Measurements from ENCODE around the gene SPOCK2. TPM values are rescaled to one million over a fixed set of nuclear protein-coding genes. Genes with fewer than 3 reads are reported as not detected.

SPOCK2 gene
- polyA plus RNA-seq, 4 donors = 163 to 179 (median 163) TPM

DNA sequence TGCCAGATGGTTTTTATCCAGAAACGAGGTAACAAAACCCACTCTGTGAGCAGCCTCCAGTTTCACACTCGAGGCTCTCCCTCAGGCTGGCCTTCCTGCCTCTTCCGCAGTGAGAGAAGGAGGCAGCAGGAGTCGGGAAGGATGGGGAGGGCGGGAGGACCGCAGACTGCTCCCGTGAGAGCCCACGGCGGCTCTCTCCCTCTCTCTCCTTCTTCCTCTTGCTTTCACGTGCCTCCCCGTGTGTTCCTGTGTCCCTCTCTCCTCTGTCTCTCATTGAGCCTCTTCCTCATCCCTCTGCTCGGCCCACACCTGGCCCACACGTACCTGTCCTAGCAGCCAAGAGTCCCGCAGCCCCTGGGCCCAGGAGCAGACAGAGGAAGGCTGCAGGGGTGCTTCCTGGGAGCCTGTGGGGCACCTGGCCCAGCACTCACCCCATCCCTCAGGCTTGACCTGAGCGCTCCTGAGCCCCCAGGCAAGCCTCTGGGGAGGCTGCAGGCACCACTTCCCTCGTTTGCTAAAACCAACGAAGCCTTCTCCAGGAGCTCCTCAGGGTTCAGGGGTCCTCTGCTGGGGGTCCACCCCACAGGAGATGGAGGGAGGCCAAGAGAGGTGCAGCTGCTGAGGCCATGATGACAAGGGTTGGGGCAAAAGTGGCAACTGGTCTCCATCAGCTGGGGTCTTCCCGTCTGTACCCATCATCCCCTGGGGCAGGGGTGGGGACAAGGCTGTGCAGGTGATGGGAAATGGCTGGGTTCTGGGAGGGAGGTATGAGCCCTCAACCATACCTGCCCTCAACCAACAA, 13.6 kb downstream of the SPOCK2 start:
- no peak for DNase-seq (ENCODE audit: low read depth in 4 of 4, low spot score in 3 of 4)

DNA sequence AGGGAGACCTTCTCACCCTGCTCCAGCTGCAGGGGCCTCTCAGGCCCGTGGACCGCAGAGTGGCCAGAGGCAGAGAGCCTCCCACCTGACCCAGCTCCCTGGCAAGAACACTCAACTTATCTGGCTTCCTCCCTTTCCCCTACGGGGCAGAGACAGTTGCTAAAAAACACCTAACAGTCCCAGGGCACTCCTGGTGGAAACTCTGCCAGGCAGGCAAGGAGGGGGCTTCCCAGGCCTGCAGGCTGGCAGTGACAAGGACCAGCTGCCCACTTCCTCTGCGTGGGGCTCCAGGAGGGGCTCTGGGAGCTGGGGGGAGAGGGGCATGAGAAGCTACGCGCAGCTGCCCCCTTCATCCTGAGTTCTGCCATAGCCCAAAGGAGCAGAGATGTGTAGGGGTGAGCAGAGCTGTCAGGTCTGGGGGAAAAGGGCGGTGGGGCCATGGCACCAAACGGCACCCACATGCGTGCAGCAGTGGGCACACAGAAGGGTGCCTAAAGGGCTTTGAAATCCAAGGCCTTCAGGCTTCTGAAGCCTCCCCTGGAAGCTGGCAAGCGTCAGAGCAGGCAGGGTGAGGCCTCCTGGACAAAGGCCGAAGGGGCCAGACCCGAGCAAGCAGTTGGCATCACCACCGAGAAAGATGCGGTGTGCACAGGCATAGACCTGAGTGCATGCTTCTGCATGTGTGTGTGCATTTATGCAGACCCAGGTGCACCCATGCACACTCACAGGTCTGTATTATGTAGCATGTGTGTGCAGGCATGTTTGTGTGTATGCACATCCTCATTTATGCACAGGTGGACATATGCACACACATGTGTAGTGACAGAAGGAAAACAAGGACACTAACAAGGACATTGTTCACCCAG, 14.4 kb downstream of the SPOCK2 start:
- no peak for DNase-seq (ENCODE audit: low read depth in 4 of 4, low spot score in 3 of 4)

DNA sequence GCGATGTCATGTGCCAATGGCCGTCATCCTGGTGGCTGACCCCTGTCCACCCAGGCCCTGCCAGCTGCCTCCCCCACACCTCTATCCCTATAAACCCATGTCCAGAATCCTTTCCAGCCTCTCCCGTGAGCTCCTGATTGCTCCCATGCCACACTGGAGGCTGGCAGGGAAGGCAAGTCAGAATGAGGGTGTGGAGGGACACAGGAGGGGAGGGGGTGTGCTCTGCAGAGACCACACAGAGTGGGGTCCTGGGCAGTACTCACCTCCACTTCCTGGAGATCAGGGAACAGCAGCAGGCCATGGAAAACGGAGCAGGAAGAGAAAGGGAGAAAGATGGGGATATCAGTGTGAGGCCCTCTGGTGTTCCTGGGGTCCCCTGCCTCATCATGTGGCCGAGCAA, 15.7 kb downstream of the SPOCK2 start:
- no peak for DNase-seq (ENCODE audit: low read depth in 4 of 4, low spot score in 3 of 4)

DNA sequence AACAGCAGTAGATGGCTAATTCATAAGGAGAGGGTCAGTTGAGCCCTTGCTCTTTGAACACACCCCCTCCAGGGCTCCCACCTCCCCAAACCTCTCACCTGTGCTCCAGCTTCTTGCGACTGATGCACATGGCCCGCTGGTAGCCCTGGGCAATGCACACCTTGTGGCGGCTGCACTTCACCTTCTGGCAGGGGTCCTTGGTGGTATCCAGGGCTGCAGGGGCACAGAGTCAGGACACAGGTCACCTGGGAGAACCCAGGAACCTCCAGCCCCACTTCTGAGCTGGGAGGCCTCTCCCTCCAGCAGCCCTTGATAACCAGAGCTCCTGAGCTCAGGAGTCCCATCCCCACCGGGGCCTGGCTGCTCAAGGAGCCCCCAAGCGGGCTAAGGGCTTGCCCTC, 16.3 kb downstream of the SPOCK2 start:
- DNase-seq (ENCODE audit: low read depth in 4 of 4, low spot score in 3 of 4) = no peak

DNA sequence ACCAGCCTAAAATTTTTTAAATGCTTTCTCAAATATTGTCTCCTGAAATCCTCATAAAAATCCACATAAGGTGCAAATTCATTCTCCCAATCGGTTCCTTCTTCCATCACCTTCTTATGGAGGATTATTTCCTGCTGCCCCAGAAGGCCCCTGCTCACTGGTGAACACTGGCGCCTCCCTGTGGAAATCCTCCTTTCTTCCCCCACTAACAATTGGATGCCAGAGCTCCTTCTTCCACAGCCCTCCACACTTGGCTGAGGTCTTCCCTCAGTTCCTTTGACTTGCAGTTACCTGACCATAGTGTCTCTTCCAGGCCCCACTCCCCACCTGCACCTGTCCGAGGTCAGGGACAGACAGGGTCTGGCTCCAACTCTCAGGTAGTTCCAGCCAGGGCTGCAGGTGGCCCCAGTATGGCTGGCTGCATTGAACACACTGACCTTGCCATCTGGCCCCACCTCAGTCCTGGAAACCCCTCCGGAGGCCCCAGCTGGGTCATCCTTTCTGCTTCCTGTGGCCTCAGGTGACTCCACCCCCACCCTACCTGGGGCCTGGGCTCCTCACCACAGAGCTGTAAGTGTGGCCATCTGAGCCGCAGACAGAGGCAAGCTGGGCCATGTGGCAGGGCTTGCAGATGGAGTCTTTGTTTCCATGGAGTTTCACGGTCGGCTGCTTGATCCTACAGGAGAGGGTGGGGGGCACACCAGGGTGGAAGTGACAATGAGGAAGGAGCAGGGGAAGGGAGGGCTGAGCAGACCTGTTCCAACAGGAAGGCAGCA, 18.4 kb downstream of the SPOCK2 start:
- no peak for DNase-seq (ENCODE audit: low read depth in 4 of 4, low spot score in 3 of 4)

DNA sequence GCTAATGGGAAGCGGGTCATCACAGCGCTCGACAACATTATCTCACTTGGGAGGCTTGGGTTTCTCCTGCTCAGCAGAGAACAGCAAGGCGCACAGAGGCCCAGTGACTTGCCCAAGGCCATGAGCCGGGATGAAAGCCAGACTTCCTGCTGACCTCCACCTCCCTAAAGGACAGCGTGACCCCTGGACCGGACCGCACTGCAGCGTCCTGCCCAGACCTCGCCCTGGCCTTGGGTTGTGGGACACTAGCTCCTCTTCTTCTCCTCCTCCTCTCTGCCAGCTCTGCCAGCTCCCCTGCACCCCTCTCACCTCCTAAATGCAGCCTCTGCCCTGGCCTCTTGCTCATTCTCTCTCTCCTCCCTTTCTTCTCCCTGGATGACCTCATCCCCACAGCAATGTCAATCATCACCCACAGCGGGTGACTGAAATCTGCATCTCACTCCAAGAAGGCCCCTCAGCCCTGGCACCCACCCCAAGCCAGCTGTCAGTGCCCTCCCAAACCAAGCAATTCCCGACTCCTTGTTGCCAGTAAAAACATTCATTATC, 19.4 kb downstream of the SPOCK2 start:
- DNase-seq (ENCODE audit: low read depth in 4 of 4, low spot score in 3 of 4) = no peak

DNA sequence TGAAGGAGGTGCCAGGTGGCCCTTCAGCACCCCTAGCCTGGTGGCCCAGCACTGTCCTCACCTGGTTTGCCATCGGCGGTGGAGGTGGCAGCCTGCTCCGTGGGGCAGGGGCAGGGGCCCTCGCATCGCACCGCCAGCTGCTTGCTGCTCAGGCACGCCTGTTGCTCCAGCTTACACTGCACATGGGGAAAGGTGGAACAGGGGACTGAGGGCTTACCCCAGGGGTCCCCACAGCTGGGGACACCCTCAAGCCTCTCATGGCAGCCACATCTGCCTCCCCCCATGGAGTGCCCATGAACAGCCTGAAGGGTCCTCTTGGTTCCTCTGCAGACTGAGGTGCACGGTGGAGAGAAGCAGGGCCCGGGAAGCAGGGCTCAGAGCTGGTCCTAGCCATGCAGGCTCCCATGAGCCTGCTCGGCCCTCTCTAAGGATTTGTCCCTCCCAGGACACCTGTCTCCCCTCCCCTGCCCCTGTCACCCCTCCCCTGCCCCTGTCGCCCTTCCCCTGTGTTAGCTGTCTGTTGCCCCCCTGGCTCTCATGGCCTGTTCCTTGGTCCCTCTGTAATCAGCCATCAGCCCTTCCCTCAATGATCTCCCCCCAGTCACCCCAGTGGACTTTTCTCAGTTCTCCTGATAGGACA, 20.1 kb downstream of the SPOCK2 start:
- no peak for DNase-seq (ENCODE audit: low read depth in 4 of 4, low spot score in 3 of 4)

DNA sequence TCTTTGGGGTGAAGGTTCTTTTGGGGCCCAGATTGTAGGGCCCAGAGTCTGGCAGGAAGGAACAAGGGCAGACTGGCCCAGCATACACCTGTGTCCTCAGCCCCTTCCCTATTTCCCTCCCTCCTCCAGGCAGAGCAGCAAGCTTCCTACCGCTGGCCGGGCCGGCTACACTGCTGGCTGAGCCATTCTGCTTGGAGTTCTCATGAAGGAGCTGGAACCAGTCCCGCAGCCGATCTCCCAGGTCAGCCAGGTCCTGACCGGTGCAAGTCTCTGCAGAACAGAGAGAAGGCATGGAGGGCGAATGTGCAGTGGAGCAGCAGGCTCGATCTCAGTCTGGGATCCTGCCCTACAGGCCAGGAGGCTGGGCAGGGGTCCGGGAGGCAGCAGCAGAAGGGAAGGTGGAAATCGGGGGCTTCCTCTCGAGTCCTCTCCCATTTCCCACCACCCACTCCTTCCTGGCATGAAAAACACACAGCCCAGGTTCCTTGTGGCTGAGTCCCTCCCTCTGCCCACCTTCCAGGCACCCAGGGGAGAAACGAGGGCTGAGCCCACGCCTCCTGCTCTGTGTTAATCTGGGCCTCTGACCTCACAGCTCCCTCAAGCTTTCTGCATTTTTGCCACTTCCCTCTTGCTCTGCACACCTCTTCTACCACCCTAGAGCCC, 20.8 kb downstream of the SPOCK2 start:
- DNase-seq (ENCODE audit: low read depth in 4 of 4, low spot score in 3 of 4) = no peak

DNA sequence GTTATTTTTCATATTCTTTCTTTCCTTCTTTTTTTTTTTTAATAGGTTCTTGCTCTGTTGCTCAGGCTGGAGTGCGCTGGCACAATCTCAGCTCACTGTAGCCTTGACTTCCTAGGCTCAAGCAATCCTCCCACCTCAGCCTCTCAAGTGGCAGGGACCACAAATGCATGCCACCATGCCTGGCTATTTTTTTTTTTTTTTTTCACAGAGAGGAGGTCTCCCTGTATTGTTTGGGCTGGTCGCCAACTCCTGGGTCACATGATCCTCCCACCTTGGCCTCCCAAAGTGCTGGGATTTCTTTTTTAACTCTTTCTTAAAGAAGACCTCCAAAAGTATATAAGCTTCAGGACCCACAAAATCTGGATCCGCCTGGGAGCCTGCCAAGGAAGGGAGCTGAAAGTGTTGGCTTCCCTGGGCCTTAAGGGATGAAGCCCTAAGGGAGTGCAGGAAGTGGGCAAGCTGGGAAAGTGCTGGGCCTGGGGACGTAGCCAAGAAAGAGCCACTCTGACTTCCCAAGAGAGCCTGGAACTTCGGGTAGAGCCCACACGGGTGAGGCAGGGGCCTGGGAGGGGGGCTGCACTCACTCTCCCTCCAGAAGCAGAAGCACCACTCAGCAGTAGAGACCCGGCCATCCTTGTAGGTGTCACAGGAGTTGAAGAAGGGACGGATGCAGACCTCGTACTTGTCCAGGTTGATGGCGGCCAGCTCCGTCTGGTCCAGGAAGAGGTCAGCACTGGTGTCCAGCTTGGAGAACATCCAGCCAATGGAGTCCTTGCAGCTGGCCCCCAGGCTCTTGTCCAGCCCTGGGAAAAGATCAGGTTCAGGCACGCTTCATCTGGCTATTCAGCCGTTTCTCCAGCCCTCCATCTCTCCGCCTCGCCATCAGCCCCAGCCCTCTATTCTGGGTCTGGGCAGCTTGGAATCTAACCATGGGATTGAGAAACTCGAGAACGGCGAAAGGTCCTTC, 21.8 kb downstream of the SPOCK2 start:
- no peak for DNase-seq (ENCODE audit: low read depth in 4 of 4, low spot score in 3 of 4)

DNA sequence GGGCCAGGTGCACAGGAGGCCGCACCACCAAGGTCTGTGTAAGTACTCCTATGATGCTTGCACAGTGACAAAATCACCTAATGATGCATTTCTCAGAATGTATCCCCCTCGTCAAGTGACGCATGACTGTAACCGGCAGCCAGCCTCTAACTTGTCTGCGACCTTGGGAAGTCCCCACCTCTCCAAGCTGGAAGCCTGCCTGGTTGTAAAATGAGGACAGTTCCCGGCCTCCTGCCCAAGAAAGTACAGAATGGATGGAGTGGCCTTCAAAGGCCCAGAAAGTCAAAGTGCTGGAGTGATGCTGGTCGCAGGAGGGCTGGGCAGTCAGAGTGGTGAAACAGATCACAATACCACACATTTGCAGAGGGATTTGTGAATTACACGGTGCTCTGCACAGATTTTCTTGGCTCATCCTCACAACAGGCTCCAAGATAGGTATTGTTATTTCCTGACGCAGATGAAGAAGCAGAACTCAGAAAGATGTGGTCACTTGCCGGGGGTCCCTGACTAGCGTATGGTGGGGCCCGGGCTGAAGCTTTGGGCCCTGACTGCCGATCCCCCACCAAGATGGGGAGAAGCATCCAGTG, 22.8 kb downstream of the SPOCK2 start:
- DNase-seq (ENCODE audit: low read depth in 4 of 4, low spot score in 3 of 4) = no peak

DNA sequence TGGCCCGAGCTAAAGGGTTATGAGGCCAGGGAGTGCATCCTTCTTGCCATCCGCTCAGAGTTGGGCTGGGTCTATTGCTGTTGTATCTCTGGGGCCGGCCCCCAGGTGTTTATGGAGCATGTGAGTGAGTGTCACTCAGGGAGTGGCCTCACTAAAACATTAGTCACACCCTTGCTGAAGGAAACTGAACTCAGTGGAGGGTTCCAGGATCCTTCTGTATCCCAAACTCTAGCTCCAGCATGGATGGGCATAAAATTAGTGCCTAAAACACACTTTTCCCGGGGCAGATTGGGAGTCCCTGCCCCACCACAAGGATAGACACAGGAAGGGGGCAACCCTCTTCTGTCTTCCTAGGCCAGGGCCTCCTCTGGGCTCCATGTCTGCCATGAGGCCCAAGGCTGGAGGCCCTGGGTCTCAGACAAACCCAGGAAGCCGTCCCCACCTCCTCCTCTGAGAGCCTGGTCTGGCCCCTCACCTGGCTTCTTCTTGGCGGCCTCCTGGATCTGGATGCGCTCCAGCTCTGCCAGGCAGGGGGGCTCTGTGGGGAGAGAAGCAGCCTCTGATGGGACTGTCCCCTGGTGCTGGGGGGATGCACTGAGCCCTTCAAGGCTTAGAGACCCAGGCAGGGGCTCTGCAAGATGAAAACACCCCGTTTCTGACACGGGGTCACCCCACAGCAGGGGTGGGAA, 24.5 kb downstream of the SPOCK2 start:
- DNase-seq (ENCODE audit: low read depth in 4 of 4, low spot score in 3 of 4) = no peak

DNA sequence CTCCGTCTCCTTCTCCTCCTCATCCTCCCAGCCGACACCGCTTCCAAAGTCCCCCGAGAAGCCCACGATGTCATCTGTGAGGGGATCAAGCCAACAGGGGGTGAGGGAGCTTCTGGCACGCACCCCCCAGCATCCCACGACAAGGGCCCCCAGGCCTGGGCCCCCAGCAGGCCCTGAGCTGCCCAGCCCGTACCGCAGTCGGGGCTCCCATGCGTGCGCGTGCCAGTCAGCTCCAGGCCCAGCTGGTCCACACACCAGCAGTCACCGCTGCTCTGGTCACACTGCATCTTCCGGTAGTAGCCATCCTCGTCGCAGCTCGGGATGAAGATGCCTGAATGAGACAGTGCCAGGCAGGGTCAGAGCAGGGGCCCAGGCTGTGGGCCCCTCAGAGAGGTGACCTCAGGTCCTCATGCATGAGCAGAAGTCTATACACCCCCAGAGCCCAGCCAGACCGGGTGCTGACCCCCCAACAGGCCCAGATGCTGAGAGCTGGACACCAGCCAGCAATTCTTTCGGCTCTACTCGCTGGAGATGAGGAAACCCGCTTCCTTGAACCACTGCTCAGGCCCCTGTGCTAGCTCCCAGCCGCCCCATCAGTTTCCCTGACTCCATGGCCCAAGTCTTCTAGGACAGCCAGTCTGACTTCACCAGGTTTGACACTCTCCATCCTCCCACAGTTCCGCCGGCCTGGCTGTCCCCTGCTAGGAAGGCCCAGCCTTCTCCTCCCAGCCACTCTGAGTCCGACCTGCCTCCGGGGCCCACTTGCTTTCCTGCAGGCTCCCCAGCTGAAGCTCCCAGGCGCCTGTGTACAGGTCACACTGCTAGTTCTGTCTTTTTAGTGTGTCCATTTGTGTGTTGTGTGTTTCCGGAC, 25.3 kb downstream of the SPOCK2 start:
- no peak for DNase-seq (ENCODE audit: low read depth in 4 of 4, low spot score in 3 of 4)

DNA sequence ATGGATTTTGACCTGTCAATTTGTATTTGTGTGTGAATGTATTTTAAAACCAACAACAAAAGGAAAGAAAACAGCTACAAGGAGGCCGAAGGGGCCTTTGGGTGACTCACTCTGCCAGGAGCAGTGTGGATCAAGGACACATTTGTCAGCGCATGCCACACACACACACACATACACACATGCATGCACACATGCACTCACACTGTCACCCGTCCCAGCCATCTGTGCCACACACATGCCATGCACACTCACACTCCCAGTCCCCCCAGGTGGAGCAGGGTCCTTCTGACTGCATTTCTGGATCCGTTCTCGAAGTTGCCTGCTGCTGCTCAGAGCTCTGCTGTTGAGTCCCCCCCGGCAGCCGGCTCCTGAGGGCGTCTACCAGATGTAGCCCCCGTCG, 26.0 kb downstream of the SPOCK2 start:
- no peak for DNase-seq (ENCODE audit: low read depth in 4 of 4, low spot score in 3 of 4)

DNA sequence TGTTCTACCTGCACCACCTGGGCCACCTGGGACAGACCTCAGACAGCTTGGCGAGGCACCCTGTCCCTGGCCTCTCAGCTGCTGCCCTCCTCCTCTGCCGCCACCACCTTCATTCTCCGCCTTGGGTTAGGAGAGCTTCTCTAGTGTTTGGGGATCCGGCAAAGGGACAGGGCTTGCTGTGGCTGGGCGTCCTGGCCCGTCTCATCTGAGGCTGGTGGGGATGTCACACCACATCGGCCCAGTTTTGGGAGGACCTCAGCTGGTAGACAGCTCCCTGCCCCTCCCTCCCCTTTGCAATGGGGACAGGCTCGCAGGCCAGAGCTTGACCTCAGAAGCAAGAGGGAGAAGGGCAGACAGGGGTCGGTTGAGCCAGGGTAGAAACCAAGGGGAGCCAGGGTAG, 26.4 kb downstream of the SPOCK2 start:
- no peak for DNase-seq (ENCODE audit: low read depth in 4 of 4, low spot score in 3 of 4)

DNA sequence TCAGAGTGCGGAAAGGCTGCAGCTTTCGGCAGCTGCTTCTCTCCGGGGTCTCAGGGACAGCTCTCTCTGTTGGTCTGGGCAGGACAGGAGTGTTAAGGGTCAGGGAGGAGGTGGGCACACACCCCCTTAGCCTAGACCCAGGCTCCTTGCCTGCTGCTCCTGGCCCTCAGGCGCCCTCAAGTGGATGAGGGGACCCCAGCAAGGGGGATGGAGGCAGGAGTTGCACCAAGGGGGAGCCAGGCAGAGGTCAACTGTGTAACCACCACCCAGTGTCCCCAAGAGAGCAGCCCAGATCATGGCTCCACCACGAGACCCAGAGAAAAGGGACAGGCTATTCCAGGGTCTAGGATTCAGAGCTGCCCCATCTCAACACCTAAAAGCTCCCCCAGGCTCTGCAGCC, 26.9 kb downstream of the SPOCK2 start:
- no peak for DNase-seq (ENCODE audit: low read depth in 4 of 4, low spot score in 3 of 4)

DNA sequence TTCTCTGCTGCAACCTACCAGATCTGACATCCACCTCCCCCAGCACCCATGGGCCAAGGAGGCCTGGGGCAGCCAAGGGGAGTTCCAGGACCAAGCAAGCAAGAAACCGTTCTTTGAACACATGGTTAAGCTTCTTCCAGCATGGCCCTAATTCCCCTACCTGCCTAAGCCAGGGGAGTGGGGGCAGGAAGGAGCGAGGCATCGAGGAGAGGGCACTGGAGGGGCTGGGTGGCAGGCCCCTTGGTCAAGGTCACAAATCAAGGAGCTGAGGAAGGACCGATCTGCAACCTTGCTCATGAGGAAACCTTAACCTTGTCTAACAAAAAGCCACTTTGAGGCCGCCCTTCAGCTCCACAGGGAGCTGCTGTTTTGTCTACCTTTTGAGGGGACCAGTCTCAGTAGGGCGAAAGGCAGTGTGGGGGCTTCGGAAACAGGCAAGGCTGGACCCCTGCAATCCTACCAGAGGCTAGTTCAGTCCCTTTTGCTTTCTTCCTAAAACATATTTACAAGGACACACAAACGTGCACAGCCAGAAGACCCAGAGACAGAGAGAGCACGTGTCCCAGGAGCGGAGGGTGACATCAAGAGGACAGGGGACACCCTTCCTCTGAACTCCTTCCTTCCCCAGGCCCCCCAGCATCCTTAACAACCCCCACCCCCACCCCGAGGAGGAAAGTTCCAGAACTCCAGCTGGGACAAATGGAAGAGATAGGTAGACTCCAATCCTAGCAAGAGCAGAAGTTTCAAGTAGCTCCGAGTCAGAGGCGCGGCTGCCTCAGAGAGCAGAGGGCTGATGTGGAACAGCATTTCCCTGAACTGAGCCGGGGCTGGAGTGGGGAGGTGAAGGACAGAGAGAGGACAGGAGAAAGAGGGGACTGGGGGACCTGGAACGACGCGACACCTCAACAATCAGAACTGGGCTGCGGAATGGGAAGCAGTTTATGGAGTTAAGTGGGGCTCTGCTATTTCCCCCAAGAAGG, 28.2 kb downstream of the SPOCK2 start:
- DNase-seq (ENCODE audit: low read depth in 4 of 4, low spot score in 3 of 4) = no peak

All from right renal pelvis (tissue), 4 donors.